CD4-positive, alpha-beta T cell treated with Interleukin-15 for 1 hour (primary cell): ENCODE data around the gene PLCG1.

Source experiments
- DNase-seq: peaks from one replicate; pipeline ENCODE4 v3.0.0-alpha.2; 2020

PLCG1 gene

DNA sequence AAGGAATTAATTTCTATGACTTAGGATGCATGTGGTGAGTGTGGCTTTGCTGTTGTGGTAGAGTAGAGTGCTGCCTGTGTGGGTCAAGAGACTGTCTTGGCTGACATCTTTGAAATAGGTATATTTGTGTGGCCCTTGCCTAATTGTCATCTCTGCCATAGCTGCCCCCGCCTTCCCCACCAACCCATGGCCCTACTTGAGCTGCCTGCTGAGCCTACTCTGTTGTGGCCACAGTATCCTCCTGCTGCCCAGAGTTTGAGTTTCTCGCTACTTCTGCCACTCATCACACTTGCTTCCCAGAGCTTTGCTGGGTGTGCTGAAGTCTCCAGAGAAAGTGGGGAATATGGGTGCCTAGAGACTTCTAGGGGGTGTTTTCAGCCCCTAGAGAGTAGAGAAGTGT lies 8.0 kb downstream of the PLCG1 start:
- DNase-seq, result no peak

DNA sequence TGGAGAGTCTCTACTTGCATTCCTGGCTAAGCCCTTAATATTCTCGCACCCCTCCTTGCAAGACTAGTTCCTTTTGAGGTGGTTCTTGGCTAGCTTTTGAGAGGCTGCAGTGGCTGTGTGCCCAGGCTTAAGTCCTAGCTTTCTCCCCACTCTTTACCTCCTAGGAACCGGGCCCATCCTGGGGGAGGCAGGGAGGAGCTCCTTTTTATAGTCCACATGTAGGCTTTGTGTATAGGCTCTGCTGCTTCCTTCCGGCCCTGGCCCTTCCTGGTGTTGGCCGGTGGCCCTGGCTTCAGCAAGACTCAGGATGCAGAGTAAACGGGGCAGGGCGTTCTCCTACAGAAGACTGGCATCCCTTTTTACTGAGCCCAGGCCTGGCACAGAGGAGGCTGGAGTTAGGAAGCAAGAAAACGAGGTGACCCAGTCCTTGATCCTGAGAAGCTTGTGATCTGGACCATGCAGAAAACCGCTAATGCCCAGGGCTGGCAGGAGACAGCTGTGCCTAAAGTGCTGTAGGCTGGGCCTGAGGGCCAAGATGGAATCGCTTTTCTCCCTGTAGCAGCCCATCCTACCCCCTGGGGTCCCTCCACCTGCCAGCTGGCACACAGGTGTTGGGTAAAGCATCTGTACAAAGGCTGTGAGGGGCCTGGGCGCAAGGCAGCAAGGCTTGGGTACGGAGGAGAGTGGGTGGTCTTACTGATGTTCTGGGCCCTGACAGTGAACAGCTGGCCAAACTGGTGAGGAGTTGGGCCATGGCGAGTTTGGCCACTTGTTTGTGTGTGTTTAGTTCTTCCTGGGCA lies 8.7 kb downstream of the PLCG1 start:
- no peak for DNase-seq

DNA sequence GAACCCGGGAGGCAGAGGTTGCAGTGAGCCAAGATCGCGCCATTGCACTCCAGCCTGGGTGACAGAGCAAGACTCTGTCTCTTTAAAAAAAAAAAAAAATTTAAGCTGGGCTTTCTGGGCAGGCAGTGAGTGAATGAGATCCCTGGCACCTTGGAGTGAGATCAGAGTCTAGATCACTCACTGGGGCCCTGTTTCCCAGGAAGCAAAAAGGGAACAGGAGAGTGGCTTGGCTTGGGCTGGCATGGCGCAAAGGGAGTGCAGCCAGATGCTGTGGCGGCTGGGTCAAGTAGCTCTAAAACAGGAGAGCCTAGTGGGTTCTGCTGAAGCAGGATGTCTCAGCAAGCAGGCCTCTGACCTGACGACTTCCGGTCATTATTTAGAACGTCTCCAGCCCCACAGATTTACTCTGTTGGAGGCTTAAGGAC lies 10.4 kb downstream of the PLCG1 start:
- no peak for DNase-seq

DNA sequence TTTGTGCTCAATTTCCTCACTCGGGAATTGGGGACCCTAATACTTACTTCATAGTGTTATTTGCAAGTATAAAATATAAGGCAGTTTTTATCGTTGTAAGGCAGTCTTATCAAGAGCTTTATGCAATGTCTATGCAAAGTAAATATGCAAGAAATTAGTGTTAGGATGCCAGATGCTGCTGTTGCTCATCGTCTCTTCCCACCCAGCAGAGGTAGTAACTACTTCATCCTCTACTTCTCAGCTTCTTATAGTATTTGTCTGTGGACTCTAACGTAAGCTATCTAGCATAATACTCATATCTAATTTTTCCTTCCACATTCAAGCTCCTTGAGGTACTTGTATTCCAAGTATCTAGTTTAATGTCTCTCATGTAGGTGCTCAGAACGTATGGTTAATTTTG lies 11.6 kb downstream of the PLCG1 start:
- DNase-seq, result no peak

DNA sequence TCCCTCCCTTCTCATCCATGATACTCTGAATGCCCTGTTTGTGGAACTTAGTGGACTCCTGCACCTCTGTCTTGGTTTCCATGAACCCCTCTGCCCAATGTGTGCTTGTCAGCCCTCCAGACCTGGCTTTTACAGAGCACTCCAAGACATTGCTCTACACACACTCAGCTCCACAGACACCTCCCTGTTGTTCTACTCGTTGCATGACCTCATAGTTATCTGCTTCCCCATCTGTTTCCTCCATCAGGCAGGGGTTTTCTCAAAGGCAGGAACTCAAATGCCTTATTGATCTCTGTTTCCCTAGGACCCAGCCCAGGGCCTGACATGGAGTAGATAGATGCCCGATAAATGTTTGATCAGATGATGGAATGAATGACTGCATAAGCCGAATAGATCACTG lies 13.3 kb downstream of the PLCG1 start:
- DNase-seq, result no peak

DNA sequence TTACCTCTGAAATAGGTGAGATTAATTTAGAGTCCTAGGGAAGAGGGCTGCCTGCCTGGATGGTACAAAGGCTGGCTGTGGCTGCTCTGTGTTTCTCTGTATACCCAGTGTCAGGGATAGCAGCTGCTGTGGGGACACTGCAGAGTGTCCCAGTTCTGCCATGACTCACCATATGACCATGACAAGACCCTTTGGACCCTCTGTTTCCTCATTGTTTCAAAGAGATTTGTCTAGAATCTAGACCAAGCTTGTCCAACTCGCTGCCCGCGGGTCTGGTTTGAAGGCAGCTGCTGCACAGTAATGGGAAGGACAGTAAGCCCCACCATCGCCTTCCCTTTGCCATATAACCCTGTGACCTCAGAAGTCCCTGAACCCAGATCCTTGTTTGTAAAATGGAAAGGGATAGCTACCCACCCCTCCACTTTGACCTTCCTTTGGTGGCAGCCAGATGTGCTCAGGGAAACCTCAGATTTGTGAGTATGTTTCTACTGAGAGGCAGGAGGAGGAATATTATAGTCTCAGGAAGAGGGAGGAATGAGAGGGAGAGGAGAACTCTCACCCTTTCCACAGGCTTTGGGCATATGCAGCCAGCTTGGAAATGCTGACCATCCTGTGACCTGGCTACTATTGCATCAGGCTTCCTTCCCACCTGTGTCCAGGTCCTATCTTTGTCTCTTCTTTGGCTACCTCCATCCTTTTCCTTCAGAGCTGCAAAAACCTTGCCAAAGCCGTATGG lies 14.0 kb downstream of the PLCG1 start:
- DNase-seq, result no peak

DNA sequence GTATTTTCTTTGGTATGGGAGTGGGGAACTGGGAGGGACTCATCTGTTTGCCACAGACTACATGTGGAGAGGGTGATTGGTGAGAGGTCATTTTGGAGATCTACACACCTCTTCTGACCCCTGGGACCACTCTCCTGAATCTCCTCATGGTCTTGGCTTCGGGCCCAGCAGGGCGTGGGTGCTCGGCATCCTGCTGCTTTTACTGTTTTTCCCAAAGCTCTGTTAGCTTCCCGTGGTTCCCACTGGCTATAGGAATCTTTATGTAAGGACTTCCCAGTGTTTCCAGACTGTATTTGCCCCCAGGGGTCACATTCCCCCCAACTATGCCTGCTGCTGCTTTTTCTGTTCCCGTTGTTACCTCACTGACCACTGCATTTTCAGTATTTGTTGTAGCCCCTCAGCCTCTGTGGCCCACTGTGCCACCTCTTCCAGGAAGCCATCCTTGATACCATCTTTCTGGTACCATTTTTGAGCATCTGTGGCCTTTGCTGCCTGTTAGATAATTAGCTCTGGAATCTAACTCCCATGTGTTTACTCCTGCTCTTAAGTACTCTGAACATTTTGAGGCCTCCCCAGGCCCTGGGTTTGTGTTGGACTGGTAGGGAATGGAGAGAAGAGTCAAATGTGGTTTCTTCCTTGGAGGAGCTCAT lies 14.9 kb downstream of the PLCG1 start:
- no peak for DNase-seq

DNA sequence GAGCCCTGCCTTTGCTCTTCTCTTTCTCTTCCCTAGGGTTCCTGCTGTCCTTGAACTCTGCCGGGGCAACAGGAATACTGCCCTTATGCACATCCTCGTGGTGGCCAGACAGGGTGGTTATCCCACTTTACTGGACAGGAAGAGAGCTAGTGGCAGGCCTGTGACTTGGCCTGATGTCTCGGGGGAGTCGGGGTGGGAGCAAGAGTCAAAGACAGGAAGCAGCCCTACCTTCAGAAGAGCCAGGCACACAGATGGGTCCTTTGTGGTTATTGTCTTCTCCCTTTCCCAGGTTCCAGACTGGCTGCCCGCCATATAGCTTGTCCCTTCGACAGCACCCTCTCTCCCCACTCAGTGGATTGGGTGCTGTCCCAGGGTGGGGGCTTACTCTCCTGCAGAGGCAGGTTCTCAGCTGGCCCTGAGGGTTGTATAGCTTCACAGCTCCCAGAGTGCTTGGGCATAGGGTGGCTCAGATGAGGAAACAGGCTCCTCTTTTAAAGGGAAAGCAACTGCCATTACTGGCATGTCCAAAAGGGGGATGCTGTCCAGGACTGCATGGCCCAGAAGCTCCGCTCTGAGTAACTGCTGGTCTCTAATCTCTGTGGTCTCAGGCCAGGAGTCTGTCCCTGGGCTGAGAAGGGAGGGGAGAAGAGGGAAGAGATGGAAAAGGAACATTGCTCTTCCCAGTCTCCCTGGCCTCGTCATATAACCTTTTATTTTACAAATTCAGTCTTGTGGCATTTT lies 17.3 kb downstream of the PLCG1 start:
- no peak for DNase-seq

DNA sequence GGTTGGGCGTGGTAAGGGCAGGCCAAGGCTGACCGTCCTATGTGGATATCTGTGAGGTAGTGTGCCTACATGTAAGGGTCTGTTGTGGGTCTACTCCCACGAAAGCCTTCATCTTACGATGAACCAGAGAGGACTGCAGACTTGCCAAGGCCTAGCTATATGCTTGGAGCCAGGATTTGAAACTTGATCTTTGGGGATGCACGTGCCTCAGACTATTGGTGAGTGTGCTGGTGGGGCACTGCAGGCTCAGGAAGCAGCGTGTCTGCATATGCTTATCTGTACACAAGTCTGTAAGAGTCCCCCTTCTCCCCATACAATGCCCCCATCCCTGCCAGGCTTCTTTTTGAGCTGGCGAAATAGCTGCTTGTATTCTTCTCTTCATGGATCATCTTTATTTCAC lies 17.9 kb downstream of the PLCG1 start:
- no peak for DNase-seq

DNA sequence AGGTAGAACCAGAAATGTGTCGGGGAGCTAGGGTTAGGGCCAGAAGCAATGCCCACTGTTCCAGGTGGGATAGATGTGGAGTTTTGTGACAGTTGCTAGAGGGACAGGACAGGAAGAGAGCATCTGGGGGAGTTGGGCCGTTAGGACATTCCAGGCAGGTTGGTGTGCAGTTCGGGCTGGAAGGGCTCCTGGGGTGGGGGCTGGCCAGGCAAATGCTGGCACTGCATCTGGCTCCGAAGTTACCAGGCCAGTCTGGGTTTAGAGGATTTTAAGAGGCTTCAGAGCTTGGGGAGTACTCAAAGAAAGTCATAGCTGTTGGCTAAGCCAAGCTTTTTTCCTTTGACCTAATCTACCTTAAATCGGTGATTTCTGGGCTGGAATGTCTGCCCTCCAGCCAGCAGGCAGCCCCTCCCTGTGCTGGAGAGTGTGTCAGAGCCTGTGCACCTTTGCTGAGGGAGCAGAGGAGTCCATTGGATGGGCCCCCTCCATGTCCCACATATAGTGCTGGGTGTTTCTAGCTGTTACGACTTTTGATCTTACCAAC lies 20.8 kb downstream of the PLCG1 start:
- no peak for DNase-seq

DNA sequence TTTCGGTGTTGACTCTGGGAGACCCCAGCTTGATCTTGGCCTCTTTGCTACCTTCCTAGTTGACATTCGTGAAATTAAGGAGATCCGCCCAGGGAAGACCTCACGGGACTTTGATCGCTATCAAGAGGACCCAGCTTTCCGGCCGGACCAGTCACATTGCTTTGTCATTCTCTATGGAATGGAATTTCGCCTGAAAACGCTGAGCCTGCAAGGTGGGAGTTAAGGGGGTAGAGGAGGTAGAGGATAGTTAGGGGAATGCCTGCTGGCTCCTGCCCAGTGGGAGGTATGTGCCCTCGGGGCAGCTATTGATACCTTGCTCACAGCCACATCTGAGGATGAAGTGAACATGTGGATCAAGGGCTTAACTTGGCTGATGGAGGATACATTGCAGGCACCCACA lies 22.2 kb downstream of the PLCG1 start:
- DNase-seq, result no peak

DNA sequence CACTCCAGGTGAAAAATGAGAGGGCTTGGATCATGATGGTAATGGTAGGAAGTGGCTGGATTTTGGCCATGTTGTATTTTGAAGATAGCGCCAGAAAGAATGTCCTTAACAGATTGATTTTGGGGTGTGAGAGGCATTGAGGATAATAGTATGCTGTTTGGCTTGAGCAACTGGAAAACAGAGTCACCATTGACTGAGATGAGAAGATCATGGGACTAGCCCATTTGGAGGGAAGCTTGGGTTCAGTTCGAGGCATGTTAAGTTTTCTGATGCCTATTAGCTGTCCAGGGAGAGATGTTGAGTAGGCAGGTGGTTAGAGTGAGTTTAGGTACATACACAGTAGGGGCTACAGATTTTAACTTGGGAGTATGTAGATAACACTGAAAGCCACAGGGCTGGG lies 23.3 kb downstream of the PLCG1 start:
- DNase-seq, result no peak

DNA sequence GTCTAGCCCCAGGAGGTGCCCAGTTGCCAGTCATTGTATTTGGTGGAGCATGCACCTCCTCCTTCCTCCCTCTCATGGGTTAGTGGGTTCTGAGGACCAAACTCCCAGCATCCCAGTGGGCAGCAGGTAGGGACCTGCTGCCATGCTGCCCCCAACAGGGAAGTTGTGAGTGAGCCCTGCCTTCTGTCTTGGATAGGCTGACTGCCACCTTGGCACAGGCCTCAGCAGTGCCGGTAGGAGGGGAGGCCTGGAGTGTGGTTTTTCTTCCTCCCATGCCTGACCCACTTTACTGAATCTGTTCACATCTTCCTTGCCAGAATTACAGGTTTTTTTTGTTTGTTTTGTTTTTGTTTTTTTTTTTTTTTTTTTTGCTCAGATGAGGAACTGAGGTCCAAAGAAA lies 24.5 kb downstream of the PLCG1 start:
- no peak for DNase-seq

DNA sequence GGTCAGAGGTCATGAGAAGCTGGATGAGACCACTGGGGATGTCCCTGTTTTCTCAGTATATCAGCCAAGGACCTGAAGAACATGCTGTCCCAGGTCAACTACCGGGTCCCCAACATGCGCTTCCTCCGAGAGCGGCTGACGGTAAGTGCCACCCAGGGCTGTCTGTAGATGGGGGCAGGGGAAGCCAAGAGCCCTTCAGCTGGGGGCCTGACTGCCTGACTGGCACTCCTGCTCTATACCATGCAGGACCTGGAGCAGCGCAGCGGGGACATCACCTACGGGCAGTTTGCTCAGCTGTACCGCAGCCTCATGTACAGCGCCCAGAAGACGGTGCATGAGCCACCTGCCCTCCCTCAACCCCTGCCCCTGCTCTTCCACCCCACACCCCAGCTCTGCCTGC lies 25.1 kb downstream of the PLCG1 start:
- no peak for DNase-seq

DNA sequence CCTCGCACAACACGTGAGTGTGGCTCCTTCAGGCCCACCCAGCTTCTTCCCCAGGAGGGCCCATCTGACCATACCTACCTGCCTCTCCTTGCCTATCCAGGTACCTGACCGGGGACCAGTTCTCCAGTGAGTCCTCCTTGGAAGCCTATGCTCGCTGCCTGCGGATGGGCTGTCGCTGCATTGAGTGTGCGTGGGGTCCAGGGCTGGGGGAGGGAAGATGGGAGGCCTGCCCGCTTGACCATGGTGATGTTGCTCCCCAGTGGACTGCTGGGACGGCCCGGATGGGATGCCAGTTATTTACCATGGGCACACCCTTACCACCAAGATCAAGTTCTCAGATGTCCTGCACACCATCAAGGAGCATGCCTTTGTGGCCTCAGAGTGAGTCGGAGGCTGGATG lies 26.5 kb downstream of the PLCG1 start:
- DNase-seq, result no peak

DNA sequence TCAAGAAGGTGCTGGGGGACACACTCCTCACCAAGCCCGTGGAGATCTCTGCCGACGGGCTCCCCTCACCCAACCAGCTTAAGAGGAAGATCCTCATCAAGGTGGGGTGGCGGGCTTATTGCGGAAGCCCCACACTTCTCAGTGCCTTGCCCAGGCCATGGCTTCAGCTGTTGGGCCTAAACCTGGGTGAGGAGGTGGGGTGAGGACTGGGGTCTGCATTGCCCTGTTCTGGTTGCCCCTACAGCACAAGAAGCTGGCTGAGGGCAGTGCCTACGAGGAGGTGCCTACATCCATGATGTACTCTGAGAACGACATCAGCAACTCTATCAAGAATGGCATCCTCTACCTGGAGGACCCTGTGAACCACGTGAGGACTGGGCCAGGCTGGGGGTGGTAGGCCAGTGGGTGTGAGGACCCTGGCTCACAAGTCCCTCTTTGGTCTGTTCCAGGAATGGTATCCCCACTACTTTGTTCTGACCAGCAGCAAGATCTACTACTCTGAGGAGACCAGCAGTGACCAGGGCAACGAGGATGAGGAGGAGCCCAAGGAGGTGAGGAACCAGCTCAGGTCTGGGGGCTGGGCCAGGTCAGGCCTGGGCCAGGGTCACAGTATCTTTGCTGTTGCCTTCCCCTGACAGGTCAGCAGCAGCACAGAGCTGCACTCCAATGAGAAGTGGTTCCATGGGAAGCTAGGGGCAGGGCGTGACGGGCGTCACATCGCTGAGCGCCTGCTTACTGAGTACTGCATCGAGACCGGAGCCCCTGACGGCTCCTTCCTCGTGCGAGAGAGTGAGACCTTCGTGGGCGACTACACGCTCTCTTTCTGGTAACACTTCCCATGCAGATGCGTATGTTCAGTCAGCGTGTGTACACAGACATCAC lies 27.9 kb downstream of the PLCG1 start:
- DNase-seq, result no peak

DNA sequence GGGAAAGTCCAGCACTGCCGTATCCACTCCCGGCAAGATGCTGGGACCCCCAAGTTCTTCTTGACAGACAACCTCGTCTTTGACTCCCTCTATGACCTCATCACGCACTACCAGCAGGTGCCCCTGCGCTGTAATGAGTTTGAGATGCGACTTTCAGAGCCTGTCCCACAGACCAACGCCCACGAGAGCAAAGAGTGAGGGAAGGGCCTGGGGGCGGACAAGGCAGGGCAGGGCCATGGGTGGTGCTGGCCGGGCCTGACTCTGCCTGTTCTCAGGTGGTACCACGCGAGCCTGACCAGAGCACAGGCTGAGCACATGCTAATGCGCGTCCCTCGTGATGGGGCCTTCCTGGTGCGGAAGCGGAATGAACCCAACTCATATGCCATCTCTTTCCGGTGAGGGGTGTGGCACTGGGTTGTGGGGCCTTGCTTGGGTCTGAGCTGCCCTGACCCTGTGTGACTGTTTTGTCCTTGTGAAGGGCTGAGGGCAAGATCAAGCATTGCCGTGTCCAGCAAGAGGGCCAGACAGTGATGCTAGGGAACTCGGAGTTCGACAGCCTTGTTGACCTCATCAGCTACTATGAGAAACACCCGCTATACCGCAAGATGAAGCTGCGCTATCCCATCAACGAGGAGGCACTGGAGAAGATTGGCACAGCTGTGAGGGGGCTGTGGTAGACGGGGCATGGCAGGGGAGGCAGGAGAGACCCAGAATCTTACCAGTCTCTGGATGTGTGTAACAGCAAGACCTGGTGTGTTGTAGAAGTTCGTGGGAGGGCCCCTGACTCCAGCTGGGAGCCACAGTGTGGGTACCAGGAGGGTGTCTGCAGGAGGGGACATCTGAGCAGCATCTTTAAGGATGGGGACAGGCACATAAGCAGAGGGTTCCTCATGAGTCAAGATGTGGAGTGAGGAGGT lies 29.1 kb downstream of the PLCG1 start:
- peak; percentile 6 for DNase-seq

DNA sequence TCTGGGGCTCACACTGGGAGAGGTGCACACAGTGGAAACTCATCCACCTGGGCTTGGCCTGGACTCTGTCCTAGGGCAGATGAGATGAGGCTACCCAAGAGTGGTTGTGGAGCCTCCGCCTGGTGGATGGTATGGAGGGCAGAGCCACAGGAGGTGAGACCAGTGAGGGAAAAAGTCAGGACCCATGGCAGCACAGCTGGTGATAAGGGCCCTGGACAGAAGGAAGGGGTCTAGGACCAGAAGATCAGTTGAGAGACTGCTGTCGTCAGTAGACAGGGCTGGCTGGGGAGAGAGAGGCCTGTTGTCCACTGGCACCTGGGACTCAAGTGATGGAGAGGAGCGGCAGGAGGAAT lies 29.8 kb downstream of the PLCG1 start:
- peak; percentile 2 for DNase-seq

DNA sequence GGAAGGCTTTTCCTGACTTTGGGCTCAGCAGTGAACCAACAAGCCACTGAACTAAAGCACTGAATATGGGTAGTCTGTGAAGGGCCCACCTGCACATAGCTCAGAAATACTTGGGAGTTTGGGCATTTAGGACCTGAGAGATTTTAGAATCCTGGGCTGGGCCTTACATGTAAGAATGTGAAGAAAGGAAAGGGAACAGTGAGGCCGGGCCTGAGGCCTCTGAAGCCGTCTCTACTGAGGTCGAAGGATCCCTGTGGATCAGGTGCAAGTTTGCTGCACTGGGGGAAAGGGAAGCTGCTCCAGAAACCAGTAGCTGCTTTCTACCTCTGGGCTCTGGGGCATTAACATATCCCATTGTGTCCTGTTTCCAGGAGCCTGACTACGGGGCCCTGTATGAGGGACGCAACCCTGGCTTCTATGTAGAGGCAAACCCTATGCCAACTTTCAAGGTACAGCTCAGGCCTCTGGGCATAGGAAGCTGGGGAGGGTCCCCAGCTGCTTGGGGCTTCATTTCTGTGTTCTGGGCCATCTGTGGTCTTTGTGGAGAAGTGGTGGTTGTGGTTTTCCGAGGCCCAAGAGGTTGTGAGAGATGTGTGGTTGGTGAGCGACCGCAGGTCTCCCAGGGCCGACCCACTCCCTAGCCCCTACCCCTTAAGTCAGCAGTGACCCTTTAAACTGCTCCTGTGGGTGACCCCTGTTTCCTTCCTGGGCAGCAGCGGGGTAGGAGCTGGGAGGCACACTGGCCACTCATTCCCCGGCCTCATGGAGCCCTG lies 30.3 kb downstream of the PLCG1 start:
- DNase-seq, result peak; percentile 15
